Activated CD4-positive, alpha-beta T cell treated with anti-CD3 and anti-CD28 coated beads, Interleukin-2, amount 10 ng/mL, durations not matched to agents 7 days and 5 days (primary cell): ENCODE measurements around the gene IGFN1. TPM values are rescaled to one million over a fixed set of nuclear protein-coding genes. Genes with fewer than 3 reads are reported as not detected.
"Not testable (repeated sequence)": the region's sequence is repeated elsewhere in the genome, so short reads cannot be mapped to it uniquely, and the experiment has no call there.

ENCODE experiments used
- CTCF ChIA-PET: fragments of 350-600 bp; sonication (Branson Sonifier 250); formaldehyde crosslinking; loops from one replicate; lab custom pipeline; 2021; ENCODE audit warnings: antibody characterized with exemption; lab: Charles Lee
- POLR2A ChIA-PET: fragments of 350-600 bp; sonication (Branson Sonifier 250); formaldehyde crosslinking; loops from one replicate; lab custom pipeline; 2021; ENCODE audit warnings: antibody characterized with exemption; lab: Charles Lee
- DNase-seq: peaks from one replicate; pipeline ENCODE4 v3.0.0-alpha.2; 2020
- H3K27ac Mint-ChIP-seq: one replicate; pipeline ENCODE4 v1.8.0; 2021; ENCODE audit warnings: mild to moderate bottlenecking, moderate library complexity, mixed read lengths
- H3K27me3 Mint-ChIP-seq: one replicate; pipeline ENCODE4 v1.8.0; 2021; ENCODE audit warnings: mixed read lengths
- H3K36me3 Mint-ChIP-seq: one replicate; pipeline ENCODE4 v1.8.0; 2021; ENCODE audit warnings: low read depth, mixed read lengths
- H3K4me1 Mint-ChIP-seq: one replicate; pipeline ENCODE4 v1.8.0; 2021; ENCODE audit warnings: mixed read lengths
- H3K4me3 Mint-ChIP-seq: one replicate; pipeline ENCODE4 v1.8.0; 2021; ENCODE audit warnings: mild to moderate bottlenecking, moderate library complexity, mixed read lengths
- H3K9me3 Mint-ChIP-seq: one replicate; pipeline ENCODE4 v1.8.0; 2021; ENCODE audit warnings: mixed read lengths
- total RNA-seq, 2 experiments: library from RNA; stranded (reverse); gene quantifications; one replicate each; pipeline ENCODE4 v1.2.3, GENCODE V29; 2021

Gene IGFN1
- total RNA-seq, 2 experiments from 2014 or later: not detected

- Mint-ChIP-seq H3K27ac (no peak overlapping the region), H3K27me3 (no peaks in the 10 kb centered on the region), H3K36me3 (no peaks in the 10 kb centered on the region), H3K4me1 (no peaks in the 10 kb centered on the region), H3K4me3 (no peak overlapping the region), H3K9me3 (no peaks in the 10 kb centered on the region)
- ChIA-PET CTCF (interaction anchor here (0.9 to 2.2 kb wide), 2 partner anchors 65 to 110 kb away, joined by 3 to 5 read pairs; no protein-coding TSS in a partner anchor), POLR2A (no interaction called here)
- no peak for DNase-seq
Measured at GRCh38 chr1:201251851-201252430, 61.3 kb downstream of the IGFN1 start.

DNA sequence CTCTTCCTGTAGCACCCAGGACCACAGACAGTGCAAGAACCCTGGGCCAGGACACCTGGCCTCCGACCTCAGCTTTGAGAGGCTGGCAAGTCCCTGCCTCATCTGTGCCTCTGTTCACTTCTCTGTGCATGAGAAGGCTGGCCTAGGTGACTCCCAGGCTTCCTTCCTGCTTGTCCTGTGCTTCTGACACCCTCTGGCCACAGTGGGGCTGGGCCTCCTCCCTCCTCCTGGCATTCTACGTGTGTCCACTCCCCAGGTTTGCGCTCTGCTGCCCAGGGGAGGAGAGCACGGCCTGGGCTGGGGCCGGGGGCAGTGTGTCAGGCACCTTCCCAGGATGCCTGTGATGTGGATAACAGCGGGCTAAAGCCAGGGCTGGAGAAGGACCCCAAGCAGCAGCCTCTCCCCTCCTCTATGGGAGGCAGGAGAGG is 62.3 kb downstream of the IGFN1 start:
- ChIA-PET CTCF (interaction anchor here (2.2 kb wide), 1 partner anchor 109 kb away, joined by 5 read pairs; no protein-coding TSS in a partner anchor), POLR2A (no interaction called here)
- no peaks in the 10 kb centered on the region for H3K9me3 Mint-ChIP-seq
- DNase-seq: no peak
- no peak overlapping the region for H3K27ac Mint-ChIP-seq
- no peak overlapping the region for H3K4me3 Mint-ChIP-seq
- no peaks in the 10 kb centered on the region for H3K27me3 Mint-ChIP-seq
- H3K4me1 Mint-ChIP-seq: no peaks in the 10 kb centered on the region
- H3K36me3 Mint-ChIP-seq: no peaks in the 10 kb centered on the region

DNA sequence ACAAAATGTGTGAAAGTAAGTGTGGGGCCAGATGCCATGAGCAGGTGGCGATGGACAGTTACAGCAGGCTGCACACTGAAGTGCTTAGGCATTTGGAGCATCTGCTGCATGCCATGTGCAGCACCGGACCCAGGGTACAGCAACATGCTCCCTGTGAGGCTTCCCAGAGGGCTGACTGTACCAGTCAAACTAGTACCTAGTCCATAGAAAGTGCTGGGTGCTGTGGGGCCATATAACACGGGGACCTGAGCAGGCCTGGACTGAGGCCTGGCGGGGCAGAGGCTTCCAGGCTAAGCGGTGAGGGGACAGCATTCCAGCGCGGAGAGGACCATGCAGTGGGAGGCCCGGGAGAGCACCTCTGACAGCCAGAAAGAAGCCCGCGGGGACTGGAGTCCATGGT is 62.8 kb downstream of the IGFN1 start:
- CTCF ChIA-PET: interaction anchor here (1.4 kb wide), 1 partner anchor 9 kb away, joined by 3 read pairs; no protein-coding TSS in a partner anchor
- Mint-ChIP-seq H3K4me1 (no peaks in the 10 kb centered on the region), H3K27me3 (no peaks in the 10 kb centered on the region)

DNA sequence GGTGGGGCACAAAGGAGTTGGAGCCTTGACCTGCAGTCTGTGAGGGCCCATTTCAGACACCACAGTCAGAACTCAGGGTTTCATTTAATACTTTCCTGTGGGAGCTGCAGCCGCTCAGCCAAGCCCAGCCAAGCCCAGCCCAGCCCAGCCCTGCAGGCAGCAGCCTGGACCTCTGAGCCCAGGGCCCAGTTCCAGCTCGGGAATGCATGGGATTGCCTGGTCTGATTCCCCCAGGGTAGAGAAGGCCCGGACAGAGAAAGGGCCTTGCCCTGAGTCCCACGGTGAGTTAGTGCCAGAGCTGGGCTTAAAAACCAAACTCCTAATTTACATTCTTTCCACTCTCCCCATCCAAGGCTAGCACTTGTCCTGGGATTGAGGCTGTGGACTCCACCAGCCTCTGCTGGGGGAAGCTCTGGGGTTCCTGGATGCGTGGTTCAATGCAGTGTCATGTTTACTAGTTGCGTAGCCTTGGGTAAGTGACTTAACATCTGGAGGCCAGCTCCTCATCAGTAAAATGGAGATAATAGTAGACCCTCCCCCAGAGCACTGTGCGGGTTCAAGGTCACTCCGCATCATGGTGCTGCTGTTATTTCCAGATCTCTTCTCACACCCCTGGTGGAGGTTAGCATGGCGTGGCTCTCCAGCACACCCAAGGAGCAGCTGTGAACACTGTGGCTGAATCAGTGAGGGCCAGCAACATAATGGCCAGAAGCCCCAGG is 63.4 kb downstream of the IGFN1 start:
- H3K27me3 Mint-ChIP-seq: no peaks in the 10 kb centered on the region
- ChIA-PET POLR2A (interaction anchor here (0.6 kb wide), 1 partner anchor 250 kb away, joined by 3 read pairs; no protein-coding TSS in a partner anchor), CTCF (interaction anchor here (1.1 to 1.4 kb wide), 2 partner anchors 8 to 10 kb away, joined by 3 to 4 read pairs; no protein-coding TSS in a partner anchor)
- no peak overlapping the region for H3K4me3 Mint-ChIP-seq
- no peaks in the 10 kb centered on the region for H3K4me1 Mint-ChIP-seq
- no peak for DNase-seq
- no peak overlapping the region for H3K27ac Mint-ChIP-seq
- no peaks in the 10 kb centered on the region for H3K9me3 Mint-ChIP-seq
- H3K36me3 Mint-ChIP-seq: no peaks in the 10 kb centered on the region

More for the DNA sequence above, 62.8 kb downstream of the IGFN1 start:
- no peak for DNase-seq
- no peak overlapping the region for H3K27ac Mint-ChIP-seq
- H3K36me3 Mint-ChIP-seq: no peaks in the 10 kb centered on the region
- H3K4me3 Mint-ChIP-seq: no peak overlapping the region
- no peaks in the 10 kb centered on the region for H3K9me3 Mint-ChIP-seq
- POLR2A ChIA-PET: interaction anchor here (0.6 kb wide), 1 partner anchor 251 kb away, joined by 3 read pairs; no protein-coding TSS in a partner anchor

GRCh38 chr1:201254625-201255478 is 64.2 kb downstream of the IGFN1 start:
- H3K27ac Mint-ChIP-seq: no peak overlapping the region
- CTCF ChIA-PET: interaction anchor here (1.1 to 1.4 kb wide), 2 partner anchors 8 to 11 kb away, joined by 3 to 4 read pairs; no protein-coding TSS in a partner anchor
- POLR2A ChIA-PET: no interaction called here

GRCh38 chr1:201255479-201256362 is 65.1 kb downstream of the IGFN1 start:
- no peak overlapping the region for H3K27ac Mint-ChIP-seq
- peaks cover 5% of the 10 kb centered on the region for H3K27me3 Mint-ChIP-seq
- H3K9me3 Mint-ChIP-seq: no peaks in the 10 kb centered on the region
- no peaks in the 10 kb centered on the region for H3K36me3 Mint-ChIP-seq
- H3K4me3 Mint-ChIP-seq: no peak overlapping the region
- no peak for DNase-seq
- peaks cover 2% of the 10 kb centered on the region for H3K4me1 Mint-ChIP-seq
- ChIA-PET CTCF (no interaction called here), POLR2A (no interaction called here)

More at GRCh38 chr1:201254625-201255478, 64.2 kb downstream of the IGFN1 start:
- Mint-ChIP-seq H3K27me3 (peaks cover 2% of the 10 kb centered on the region), H3K36me3 (no peaks in the 10 kb centered on the region), H3K9me3 (no peaks in the 10 kb centered on the region), H3K4me3 (no peak overlapping the region), H3K4me1 (no peaks in the 10 kb centered on the region)
- DNase-seq: peak; percentile 61

- H3K9me3 Mint-ChIP-seq, POLR2A ChIA-PET, H3K4me3 Mint-ChIP-seq, H3K36me3 Mint-ChIP-seq, DNase-seq, H3K27ac Mint-ChIP-seq, H3K27me3 Mint-ChIP-seq, H3K4me1 Mint-ChIP-seq: not testable (repeated sequence)
- CTCF ChIA-PET: interaction anchor here (1.6 kb wide), 1 partner anchor 252 kb away, joined by 3 read pairs; no protein-coding TSS in a partner anchor
Measured at GRCh38 chr1:201258132-201258531, 67.5 kb downstream of the IGFN1 start.

DNA sequence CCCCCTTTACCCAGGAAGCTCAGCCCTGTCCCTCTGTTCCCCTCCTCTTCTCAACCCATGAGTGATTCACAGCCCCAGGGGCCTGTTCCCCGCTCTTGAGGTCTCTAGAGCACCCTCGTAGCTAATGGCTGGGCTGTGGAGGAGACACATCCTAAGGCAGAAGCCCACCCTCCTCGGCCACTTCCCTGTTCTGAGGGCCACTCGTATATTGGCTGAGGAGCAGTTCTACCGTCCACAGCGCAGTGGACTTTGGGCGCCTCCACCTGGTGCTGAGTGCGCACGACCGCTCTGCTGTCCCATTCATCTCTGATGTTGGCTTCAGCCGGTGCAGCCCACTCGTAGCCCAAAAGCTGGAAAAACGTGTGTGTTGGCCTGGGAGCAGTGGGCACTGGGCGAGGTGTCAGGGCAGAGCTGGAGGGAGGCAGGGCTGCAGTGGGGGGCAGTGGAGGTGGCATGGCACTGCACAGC is 68.2 kb downstream of the IGFN1 start:
- Mint-ChIP-seq H3K27ac (no peak overlapping the region), H3K36me3 (no peaks in the 10 kb centered on the region), H3K27me3 (peaks cover 7% of the 10 kb centered on the region), H3K9me3 (no peaks in the 10 kb centered on the region), H3K4me3 (no peak overlapping the region), H3K4me1 (peaks cover 2% of the 10 kb centered on the region)
- ChIA-PET POLR2A (no interaction called here), CTCF (interaction anchor here (1.2 to 1.6 kb wide), 2 partner anchors 117 to 252 kb away, joined by 3 to 4 read pairs; no protein-coding TSS in a partner anchor)
- DNase-seq: no peak

- H3K27me3 Mint-ChIP-seq: peaks cover 11% of the 10 kb centered on the region
- no peaks in the 10 kb centered on the region for H3K36me3 Mint-ChIP-seq
- no peak overlapping the region for H3K4me3 Mint-ChIP-seq
- ChIA-PET POLR2A (no interaction called here), CTCF (interaction anchor here (1.2 to 1.6 kb wide), 2 partner anchors 117 to 253 kb away, joined by 3 to 4 read pairs; no protein-coding TSS in a partner anchor)
- H3K4me1 Mint-ChIP-seq: peaks cover 2% of the 10 kb centered on the region
- DNase-seq: no peak
- H3K9me3 Mint-ChIP-seq: no peaks in the 10 kb centered on the region
- H3K27ac Mint-ChIP-seq: no peak overlapping the region
Measured at GRCh38 chr1:201259476-201260235, 69.0 kb downstream of the IGFN1 start.

- DNase-seq: no peak
- no peaks in the 10 kb centered on the region for H3K36me3 Mint-ChIP-seq
- POLR2A ChIA-PET: no interaction called here
- peaks cover 12% of the 10 kb centered on the region for H3K27me3 Mint-ChIP-seq
- H3K9me3 Mint-ChIP-seq: no peaks in the 10 kb centered on the region
- H3K4me1 Mint-ChIP-seq: peaks cover 2% of the 10 kb centered on the region
- H3K4me3 Mint-ChIP-seq: no peak overlapping the region
- CTCF ChIA-PET: interaction anchor here (1.2 kb wide), 1 partner anchor 116 kb away, joined by 4 read pairs; no protein-coding TSS in a partner anchor
- no peak overlapping the region for H3K27ac Mint-ChIP-seq
Measured at GRCh38 chr1:201260236-201260590, 69.6 kb downstream of the IGFN1 start.
